HepG2 (cell line): ENCODE results near the gene FRMD4A. TPM values are rescaled to one million over a fixed set of nuclear protein-coding genes. Genes with fewer than 3 reads are reported as not detected.

Experiments used
- ATAC-seq: fragments of 200-7000 bp; cut with Tn5 transposase; 3 replicates; pipeline ENCODE4 v1.9.1; 2020; ENCODE audit warnings: mild to moderate bottlenecking, moderate library complexity
- BruUV-seq: library from RNA; stranded (reverse); fragments of 400-500 nt; replicated peaks from 2 replicates; lab custom pipeline; 2021; lab: Mats Ljungman, UMichigan
- CTCF ChIA-PET: fragments of 300-600 bp; formaldehyde crosslinking; extraction: SDS; loops from one replicate; lab custom pipeline; 2021; ENCODE audit warnings: low total read pairs, inconsistent platforms, low intra/inter-chr PET ratio; lab: Yijun Ruan, JAX
- POLR2A ChIA-PET: fragments of 350-600 bp; sonication (Branson Sonifier 250); formaldehyde crosslinking; loops from one replicate; lab custom pipeline; 2020; ENCODE audit warnings: antibody characterized with exemption, inconsistent platforms; lab: Yijun Ruan, JAX
- DNase-seq: peaks from one replicate; pipeline ENCODE4 v3.0.0-alpha.2; 2015; ENCODE audit warnings: low spot score
- FAIRE-seq: peaks from 3 replicates; lab custom pipeline; 2011; peaks lifted over from hg19 to GRCh38; lab: Jason Lieb, UNC
- H2AFZ ChIP-seq: one replicate; pipeline ENCODE4 v1.6.1; 2011; ENCODE audit warnings: low read length, inconsistent platforms
- H3K27ac ChIP-seq: fragments of 300-600 bp; 3 replicates; pipeline ENCODE4 v1.8.0; 2011; ENCODE audit warnings: mixed run types, mild to moderate bottlenecking, mixed read lengths, low read length, inconsistent platforms; ENCODE audit not compliant: insufficient read depth; ENCODE audit errors: extremely low read length
- H3K27me3 ChIP-seq, 2 experiments: fragments of 200-600 bp in 1 of 2; 2 replicates in 1 of 2; 3 replicates in 1 of 2; pipeline versions ENCODE4 v1.6.0 to v1.8.0; 2011; ENCODE audit warnings: low read length in 2 of 2, mild to moderate bottlenecking in 2 of 2, moderate library complexity in 2 of 2, inconsistent platforms in 1 of 2; ENCODE audit not compliant: insufficient read depth in 2 of 2, control insufficient read depth in 1 of 2
- H3K36me3 ChIP-seq, 2 experiments: fragments of 200-600 bp in 1 of 2; replicated peaks in 1 of 2; 2 replicates in 1 of 2; 3 replicates in 1 of 2; pipeline versions ENCODE4 v1.5.1 to v1.8.0; 2011; ENCODE audit warnings: low read length in 2 of 2, inconsistent platforms in 1 of 2; ENCODE audit not compliant: insufficient read depth in 2 of 2, control insufficient read depth in 1 of 2
- H3K4me1 ChIP-seq: 2 replicates; pipeline ENCODE4 v1.5.1; 2012; ENCODE audit warnings: low read length, inconsistent platforms; ENCODE audit not compliant: insufficient read depth
- H3K4me2 ChIP-seq: 2 replicates; pipeline ENCODE4 v1.6.0; 2011; ENCODE audit warnings: low read depth, low read length, inconsistent platforms
- H3K4me3 ChIP-seq, 3 experiments: fragments of 200-600 bp in 1 of 3; sonication (generic), shearing (Covaris generic) in 1 of 3; replicated peaks in 1 of 3; 2 replicates each; pipeline ENCODE4 v1.5.1; 2011 to 2016; ENCODE audit warnings: low read length in 3 of 3, inconsistent platforms in 2 of 3, low read depth in 2 of 3, mild to moderate bottlenecking in 2 of 3, control low read depth in 1 of 3, mixed read lengths in 1 of 3; ENCODE audit not compliant: insufficient read depth in 1 of 3
- H3K79me2 ChIP-seq: one replicate; pipeline ENCODE4 v1.6.1; 2011; ENCODE audit warnings: low read length, inconsistent platforms; ENCODE audit not compliant: insufficient read depth
- H3K9ac ChIP-seq: 2 replicates; pipeline ENCODE4 v1.6.0; 2011; ENCODE audit warnings: mild to moderate bottlenecking, low read depth, low read length, inconsistent platforms; ENCODE audit not compliant: insufficient read depth
- H3K9me3 ChIP-seq: 2 replicates; pipeline ENCODE4 v1.5.1; 2012; ENCODE audit warnings: mild to moderate bottlenecking, low read length
- H4K20me1 ChIP-seq: 2 replicates; pipeline ENCODE4 v1.6.0; 2011; ENCODE audit warnings: inconsistent platforms, mild to moderate bottlenecking, low read length, moderate library complexity; ENCODE audit not compliant: insufficient read depth
- ARID3A ChIP-seq: IDR thresholded peaks from 2 replicates; pipeline ENCODE4 v1.6.1; 2012; ENCODE audit warnings: low read depth, low read length, improper control_type of control experiment
- FIP1L1 ChIP-seq: fragments of 200-400 bp; formaldehyde crosslinking; IDR thresholded peaks from 2 replicates; pipeline ENCODE4 v1.6.1; 2018; ENCODE audit warnings: low read depth, mild to moderate bottlenecking, low read length, moderate library complexity, borderline replicate concordance; ENCODE audit not compliant: insufficient read depth
- GPBP1L1 ChIP-seq: sonication (generic); formaldehyde crosslinking; IDR thresholded peaks from 2 replicates; pipeline ENCODE4 v1.5.0; 2020; ENCODE audit warnings: mild to moderate bottlenecking, missing genetic modification reagents
- MTA1 ChIP-seq: sonication (generic); formaldehyde crosslinking; IDR thresholded peaks from 2 replicates; pipeline ENCODE4 v1.4.0; 2020; ENCODE audit warnings: missing genetic modification reagents, mild to moderate bottlenecking, borderline replicate concordance
- NFKB2 ChIP-seq: sonication (generic); formaldehyde crosslinking; IDR thresholded peaks from 2 replicates; pipeline ENCODE4 v1.4.0; 2020; ENCODE audit warnings: missing genetic modification reagents, borderline replicate concordance
- RAD51 ChIP-seq: fragments of 450-650 bp; IDR thresholded peaks from 2 replicates; pipeline ENCODE4 v1.6.1; 2016; ENCODE audit warnings: borderline replicate concordance
- XBP1 ChIP-seq: sonication (generic); formaldehyde crosslinking; IDR thresholded peaks from 2 replicates; pipeline ENCODE4 v1.5.0; 2020; ENCODE audit warnings: missing genetic modification reagents
- ZNF546 ChIP-seq: sonication (generic); formaldehyde crosslinking; conservative IDR thresholded peaks from 2 replicates; pipeline ENCODE4 v1.8.1; 2023; ENCODE audit warnings: mild to moderate bottlenecking, missing genetic modification reagents
- ZNF619 ChIP-seq: sonication (generic); formaldehyde crosslinking; IDR thresholded peaks from 2 replicates; pipeline ENCODE4 v1.4.0; 2020; ENCODE audit warnings: mild to moderate bottlenecking, missing genetic modification reagents
- ZNF670 ChIP-seq: sonication (generic); formaldehyde crosslinking; IDR thresholded peaks from 2 replicates; pipeline ENCODE4 v1.8.0; 2022; ENCODE audit warnings: mild to moderate bottlenecking, missing genetic modification reagents, borderline replicate concordance
- ZNF672 ChIP-seq: sonication (generic); formaldehyde crosslinking; IDR thresholded peaks from 2 replicates; pipeline ENCODE4 v1.8.1; 2022; ENCODE audit warnings: missing genetic modification reagents
- ZNF75D ChIP-seq: sonication (generic); formaldehyde crosslinking; IDR thresholded peaks from 2 replicates; pipeline ENCODE4 v1.8.1; 2023; ENCODE audit warnings: missing genetic modification reagents, mild to moderate bottlenecking, borderline replicate concordance
- ZNF891 ChIP-seq: sonication (generic); formaldehyde crosslinking; IDR thresholded peaks from 2 replicates; pipeline ENCODE4 v1.5.0; 2020; ENCODE audit warnings: mild to moderate bottlenecking, missing genetic modification reagents
- WGBS: methylation state at CpG from one replicate; pipeline ENCODE4 v1.1.6; 2017; ENCODE audit warnings: low lambda C conversion rate; 5-methylcytosine and 5-hydroxymethylcytosine counted together
- in situ Hi-C: cut with HindIII; loops from 2 replicates; pipeline ENCODE4 v1.10.0; 2017; ENCODE audit warnings: low pct_unique_long_range_greater_than_20kb; ENCODE audit not compliant: extremely low pct_ligation_motif_present
- intact Hi-C: fragments of 100-400 bp; cut with micrococcal nuclease; formaldehyde crosslinking; loops from one replicate; pipeline ENCODE4 v1.10.0; 2022; ENCODE audit not compliant: unreplicated experiment
- polyA plus RNA-seq, 8 experiments: library from polyadenylated mRNA; depleted of rRNA in 3 of 8; stranded (reverse) in 7 of 8; unstranded in 1 of 8; fragments of >200 nt; fragmentation: Illumina TruSeq in 4 of 8; extraction: Trizol in 4 of 8; gene quantifications; 2 replicates each; pipeline versions ENCODE4 v1.2.1 to v1.2.3, GENCODE V29; 2011 to 2016; ENCODE audit warnings: low read depth in 4 of 8, missing spikeins in 1 of 8, mixed read lengths in 1 of 8; ENCODE audit not compliant: insufficient read depth in 1 of 8
- total RNA-seq, 5 experiments: library from RNA; depleted of rRNA; stranded (reverse); fragments of >200 nt; fragmentation: Illumina TruSeq; extraction: Trizol; gene quantifications; 2 replicates each; pipeline ENCODE4 v1.2.3, GENCODE V29; 2016; ENCODE audit warnings: low read depth in 1 of 5

Gene FRMD4A
- total and polyA plus RNA-seq, 2 of the 13 experiments (the other 11 are each of a cell fraction or from before 2014, with no cell fraction given): 0.09 to 0.26 TPM

GRCh38 chr10:14150526-14150925 is 180.2 kb downstream of the FRMD4A start:
- TF ChIP-seq ZNF891 (CRISPR knock-in tag) (no peak), ZNF75D (no peak), XBP1 (CRISPR knock-in tag) (no peak), ARID3A (no peak), ZNF546 (CRISPR knock-in tag) (no peak), RAD51 (no peak), MTA1 (no peak), GPBP1L1 (CRISPR knock-in tag) (no peak), ZNF619 (CRISPR knock-in tag) (no peak), NFKB2 (CRISPR knock-in tag) (no peak), ZNF670 (CRISPR knock-in tag) (no peak), FIP1L1 (no peak), ZNF672 (CRISPR knock-in tag) (no peak)
- Histone ChIP-seq H3K4me3 (no peak overlapping the region), H3K4me1 (no peaks in the 10 kb centered on the region), H3K27me3 (peaks cover 0 to 16% of the 10 kb centered on the region in 2 experiments; a peak in 2 of 5 replicates), H3K9me3 (no peaks in the 10 kb centered on the region), H3K9ac (no peak overlapping the region), H3K4me2 (no peak overlapping the region), H3K27ac (no peak overlapping the region), H4K20me1 (no peaks in the 10 kb centered on the region), H3K79me2 (no peaks in the 10 kb centered on the region), H2AFZ (no peak overlapping the region), H3K36me3 (no peaks in the 10 kb centered on the region)
- CTCF ChIA-PET: no interaction called here
- DNase-seq (no peak), ATAC-seq (no peak), FAIRE-seq (no peak)
- no TSS peak for BruUV-seq
- intact Hi-C loops: no loop called here
- 1% methylated on average over 4 of the region's 4 CpGs for WGBS
- POLR2A ChIA-PET: no interaction called here
- in situ Hi-C loops: no loop called here
